HG03469 (cell line): Measurements from ENCODE around the gene ZCCHC14.

Experiments
- ATAC-seq: cut with Tn5 transposase; IDR thresholded peaks from one replicate; pipeline ENCODE4 v1.9.1; 2021; ENCODE audit warnings: mild to moderate bottlenecking, moderate library complexity, moderate number of reproducible peaks; ENCODE audit not compliant: unreplicated experiment

ZCCHC14 gene

GRCh38 chr16:87492721-87493607 lies at the start of gene ZCCHC14:
ZCCHC14 (minus strand) TSS chr16:87493024; CDS start chr16:87492238, 786 bp downstream.
- ATAC-seq: no peak

DNA sequence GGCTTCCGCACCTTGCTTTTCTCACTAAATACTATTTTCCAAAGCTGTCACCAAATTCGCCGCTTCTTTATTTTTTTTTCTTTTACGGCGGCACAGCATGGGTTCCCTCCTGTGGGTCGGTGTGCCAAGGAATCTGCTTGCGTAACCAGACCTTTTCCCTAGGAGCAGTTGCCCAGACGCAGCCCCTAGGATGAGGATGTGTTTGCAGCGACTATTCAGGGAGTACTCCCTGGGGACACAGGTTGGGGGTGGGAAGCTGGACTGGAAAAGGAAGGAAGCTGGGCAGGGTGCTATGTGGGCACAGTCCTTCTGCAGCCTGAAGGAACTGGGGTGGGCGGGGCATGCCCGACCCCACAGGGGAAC lies 49.0 kb upstream of the ZCCHC14 start:
- ATAC-seq: no peak

- no peak for ATAC-seq
These were observed 48.5 kb upstream of the ZCCHC14 start for GRCh38 chr16:87541147-87541871.

- ATAC-seq: no peak
These were observed 48.0 kb upstream of the ZCCHC14 start for GRCh38 chr16:87540897-87541146.

DNA sequence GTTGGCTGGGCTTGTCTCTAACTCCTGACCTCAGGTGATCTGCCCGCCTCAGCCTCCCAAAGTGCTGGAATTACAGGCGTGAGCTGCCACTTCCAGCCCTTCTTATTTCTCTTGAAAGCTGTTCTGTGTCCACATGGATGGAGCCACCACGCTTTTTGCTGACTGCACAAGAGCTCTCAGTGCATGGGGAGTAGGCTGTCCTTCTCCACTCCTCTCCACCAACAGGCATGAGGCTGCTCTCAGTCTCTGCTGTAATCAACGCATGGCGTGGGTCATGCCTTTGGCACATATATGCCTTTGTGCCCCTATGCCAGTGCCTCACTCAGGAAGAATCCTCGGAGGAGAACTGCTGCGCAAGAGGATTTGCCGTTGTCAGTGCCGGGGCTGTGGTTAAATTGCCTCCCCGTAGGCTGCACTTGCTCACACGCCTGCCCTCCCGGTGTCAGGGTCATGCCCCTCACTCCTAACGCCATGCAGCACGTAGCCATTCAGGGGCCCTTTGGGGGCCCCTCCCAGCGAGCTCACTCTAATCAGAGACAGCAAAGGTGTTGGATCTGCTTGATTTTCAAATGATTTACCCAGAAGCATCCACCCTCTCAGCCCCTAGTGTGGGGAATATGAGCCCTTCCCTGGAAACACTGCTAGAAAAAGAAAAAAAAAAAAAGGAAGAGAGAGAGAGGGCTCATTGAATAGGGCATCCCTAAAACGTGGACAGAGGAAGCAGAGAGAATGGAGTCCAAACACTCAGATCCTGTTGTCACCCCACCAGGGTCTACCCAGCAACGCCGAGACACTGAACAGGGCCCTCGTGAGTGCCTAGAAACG lies 47.5 kb upstream of the ZCCHC14 start:
- no peak for ATAC-seq

DNA sequence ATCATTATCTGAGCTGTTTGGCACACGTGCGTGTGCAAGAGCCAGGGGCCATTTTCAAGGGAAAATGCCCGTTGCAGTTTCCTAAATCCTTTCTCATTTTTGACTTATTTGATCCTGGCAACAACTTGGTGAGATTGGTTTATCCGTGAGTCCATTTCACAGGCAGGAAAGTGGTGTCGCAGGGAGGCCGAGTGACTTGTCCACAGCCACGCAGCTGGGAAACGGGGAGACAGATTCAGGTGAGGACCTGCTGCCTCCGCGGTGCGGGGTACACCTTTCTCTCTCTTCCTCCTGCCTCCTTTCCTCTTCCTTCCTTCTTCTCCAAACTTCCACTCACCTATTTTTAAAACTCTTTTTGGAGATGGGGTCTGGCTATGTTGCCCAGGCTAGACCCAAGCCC lies 46.3 kb upstream of the ZCCHC14 start:
- no peak for ATAC-seq

DNA sequence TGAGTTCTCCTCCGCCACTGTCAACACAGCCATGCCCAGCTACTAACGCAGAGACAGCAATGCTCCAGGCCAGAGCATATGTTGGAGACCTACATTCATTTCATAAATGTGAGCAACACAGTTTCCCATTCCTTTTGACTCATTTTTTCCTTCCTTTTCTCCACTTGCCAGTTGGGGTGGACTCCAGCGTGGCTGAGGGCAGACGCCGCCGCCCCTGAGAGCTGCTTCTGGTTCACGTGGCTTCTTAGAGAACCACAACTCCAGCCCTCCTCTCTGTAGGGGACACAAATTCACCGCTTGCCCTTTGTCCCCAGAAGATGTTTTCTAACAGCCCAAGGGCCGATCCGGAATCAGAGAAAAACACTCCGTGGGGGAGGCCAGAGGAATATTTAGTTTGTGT lies 45.8 kb upstream of the ZCCHC14 start:
- ATAC-seq: no peak

DNA sequence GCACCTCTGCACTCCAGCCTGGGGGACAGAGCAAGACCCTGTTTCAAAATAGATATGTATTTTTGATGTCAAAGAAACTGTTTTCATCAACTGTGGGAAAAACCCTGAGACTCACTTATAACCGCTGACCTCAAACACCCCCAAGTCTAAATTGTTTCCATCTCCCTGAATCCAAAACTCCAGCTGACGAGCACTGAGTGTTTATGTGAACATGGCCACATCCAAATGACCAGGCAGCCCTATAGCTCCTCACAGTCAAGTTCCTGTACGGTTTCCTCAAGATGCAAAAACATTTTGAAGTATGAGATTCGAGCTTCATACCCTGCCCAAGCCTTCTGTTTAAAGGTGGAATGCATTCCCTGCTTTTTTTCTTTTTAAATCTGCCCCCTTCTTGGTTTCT lies 45.3 kb upstream of the ZCCHC14 start:
- no peak for ATAC-seq

DNA sequence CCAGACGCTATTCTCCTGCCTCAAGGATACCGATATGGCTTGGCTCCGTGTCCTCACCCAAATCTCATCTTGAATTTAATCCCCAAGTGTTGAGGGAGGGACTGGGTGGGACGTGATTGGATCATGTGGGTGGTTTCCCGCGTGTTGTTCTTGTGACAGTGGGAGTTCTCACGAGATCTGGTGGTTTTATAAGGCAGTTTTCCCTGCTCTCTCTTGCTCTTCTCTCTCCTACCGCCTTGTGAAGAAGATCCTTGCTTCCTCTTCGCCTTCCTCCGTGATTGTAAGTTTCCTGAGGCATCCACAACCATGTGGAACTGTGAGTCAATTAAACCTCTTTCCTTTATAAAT lies 43.9 kb upstream of the ZCCHC14 start:
- ATAC-seq: no peak

DNA sequence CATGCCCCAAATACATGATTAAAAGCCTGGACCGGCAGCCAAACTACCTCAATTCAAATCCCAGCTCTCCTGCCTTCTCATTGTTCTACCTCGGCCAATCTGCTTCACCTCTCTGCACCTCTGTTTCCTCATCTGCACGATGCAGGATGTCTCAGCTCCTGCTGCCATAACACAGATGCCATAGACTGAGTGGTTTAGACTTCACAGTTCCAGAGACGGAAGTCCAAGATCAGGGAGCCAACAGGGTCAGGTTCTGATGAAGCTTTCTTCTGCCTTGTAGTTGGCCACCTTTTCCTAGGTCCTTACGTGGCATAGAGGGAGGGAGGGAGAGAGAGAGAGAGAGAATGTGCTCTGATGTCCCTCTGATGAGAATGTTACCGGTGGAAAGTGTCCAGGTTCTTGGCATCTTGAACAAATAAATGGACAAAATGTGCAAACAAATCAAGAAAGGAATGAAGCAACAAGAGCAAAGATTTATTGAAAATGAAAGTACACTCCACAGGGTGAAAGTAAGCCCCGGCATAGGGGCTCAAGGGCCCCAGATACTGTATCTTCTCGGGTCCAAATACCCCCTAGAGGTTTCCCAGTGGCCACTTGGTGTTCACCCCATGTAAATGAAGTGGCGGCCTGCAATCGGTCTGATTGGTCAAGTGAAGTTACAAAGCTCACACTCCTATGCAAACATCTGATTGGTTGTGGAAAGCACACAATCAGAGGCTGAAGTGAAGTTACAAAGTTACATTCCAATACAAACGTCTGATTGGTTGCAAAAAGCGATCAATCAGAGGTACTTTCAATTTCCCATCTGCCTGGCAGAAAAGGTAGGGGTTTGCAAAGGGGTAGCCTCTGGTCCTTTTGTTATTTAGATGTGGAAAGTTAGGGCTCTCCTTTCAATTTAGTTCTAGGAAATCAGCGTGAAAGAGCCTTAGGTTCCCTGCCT lies 43.3 kb upstream of the ZCCHC14 start:
- ATAC-seq: no peak

GRCh38 chr16:87535457-87535854 lies 42.6 kb upstream of the ZCCHC14 start:
- ATAC-seq: no peak

DNA sequence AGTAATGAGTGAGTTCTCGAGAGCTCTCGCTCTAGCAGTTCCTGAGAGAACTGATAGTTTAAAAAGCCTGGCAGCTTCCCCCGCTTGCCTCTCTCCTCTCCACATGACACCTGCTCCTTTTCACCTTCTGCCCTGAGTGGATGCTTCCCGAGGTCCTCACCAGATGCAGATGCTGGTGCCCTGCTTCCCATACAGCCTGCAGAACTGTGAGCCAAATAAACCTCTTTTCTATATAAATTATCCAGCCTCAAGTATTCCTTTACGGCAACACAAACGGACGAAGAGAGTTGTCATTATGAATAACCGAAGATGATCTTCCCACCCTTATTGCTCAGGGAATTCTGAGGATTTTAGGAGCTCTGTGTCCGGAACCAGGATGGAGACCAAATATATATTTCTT lies 41.9 kb upstream of the ZCCHC14 start:
- no peak for ATAC-seq

- ATAC-seq: no peak
These were observed 41.3 kb upstream of the ZCCHC14 start for GRCh38 chr16:87534030-87534653.

GRCh38 chr16:87533061-87533460 lies 40.2 kb upstream of the ZCCHC14 start:
- ATAC-seq: no peak

DNA sequence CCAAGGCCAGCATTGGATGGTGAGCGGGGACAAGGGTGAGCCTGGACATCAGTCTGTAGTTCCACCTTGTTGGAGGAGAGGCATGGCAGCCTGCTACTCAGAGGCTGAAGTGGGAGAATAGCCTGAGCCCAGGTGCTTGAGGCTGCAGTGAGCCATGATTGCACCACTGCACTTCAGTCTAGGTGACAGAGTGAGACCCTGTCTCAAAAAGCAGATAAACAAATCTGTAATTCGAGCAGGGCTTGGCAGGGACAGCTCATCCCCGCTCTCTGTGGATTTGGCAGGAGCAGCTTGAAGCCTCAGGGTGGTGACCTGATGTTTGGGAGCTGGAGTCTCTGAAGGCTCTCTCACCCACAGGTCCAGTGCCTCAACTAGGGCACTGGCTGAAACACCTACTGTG lies 38.6 kb upstream of the ZCCHC14 start:
- no peak for ATAC-seq

GRCh38 chr16:87528690-87529579 lies 36.1 kb upstream of the ZCCHC14 start:
- ATAC-seq: no peak

DNA sequence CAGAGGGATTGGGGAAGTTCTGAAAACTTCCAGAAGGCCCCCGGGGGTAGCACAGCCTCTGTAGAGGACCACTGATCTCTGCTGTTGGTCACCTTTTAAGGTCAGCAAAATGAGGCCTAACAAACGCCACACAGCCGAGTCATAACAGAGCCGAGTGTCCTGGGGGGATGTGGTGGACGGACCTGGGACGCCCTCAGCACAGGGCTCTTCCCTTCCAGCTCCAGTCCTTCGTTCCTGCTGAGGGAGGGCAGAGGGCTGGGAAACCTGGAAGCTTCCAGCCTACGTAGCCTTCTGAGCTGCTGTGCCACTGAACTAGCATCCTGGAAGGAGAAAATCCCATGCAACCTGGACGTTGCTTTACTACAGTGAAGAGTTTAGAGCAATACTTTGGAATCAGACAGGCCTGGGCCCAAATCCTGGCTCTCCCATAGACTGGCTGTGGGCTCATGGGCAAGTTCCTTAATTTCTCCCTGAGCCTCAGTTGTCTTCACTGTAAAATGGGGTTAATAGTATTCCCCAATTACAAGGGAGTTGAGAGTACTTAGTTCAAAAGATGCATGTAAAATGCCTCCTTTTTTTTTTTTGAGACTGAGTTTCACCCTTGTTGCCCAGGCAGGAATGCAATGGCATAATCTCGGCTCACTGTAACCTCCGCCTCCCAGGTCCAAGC lies 34.4 kb upstream of the ZCCHC14 start:
- ATAC-seq: no peak

DNA sequence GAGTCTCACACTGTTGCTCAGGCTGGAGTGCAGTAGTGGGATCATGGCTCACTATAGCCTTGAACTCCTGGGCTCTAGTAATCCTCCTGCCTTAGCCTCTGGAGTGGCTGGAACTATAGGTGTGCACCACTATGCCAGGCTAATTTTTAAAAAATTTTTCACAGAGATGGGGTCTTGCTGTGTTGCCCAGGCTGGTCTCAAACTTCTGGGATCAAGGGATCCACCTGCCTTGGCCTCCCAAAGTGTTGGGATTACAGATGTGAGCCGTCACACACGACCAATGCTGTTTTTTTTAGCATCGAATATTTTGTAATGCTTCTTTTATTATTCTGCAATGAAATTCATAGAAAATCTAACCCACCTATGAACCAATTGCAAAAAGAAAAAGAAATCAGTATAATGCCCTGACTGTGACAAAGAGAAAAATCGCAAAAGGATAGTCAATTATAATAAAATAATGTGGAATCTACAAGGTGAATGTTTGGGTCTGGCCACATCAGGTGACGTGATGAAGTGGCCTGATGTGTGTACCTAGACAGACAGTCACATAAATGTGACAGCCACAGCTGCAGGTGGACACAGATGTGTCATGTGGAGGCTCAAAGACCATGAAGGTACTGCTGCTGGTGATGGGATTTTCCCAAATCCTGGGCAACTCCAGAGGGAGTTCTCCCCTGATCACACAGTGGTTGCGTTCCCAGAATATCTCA lies 33.6 kb upstream of the ZCCHC14 start:
- ATAC-seq: no peak
